Measurements from ENCODE around the gene DYSF. TPM values are rescaled to one million over a fixed set of nuclear protein-coding genes. Genes with fewer than 3 reads are reported as not detected.

The DYSF gene
- total RNA-seq, 1 experiment from 2014 or later = 5.5 TPM

DNA sequence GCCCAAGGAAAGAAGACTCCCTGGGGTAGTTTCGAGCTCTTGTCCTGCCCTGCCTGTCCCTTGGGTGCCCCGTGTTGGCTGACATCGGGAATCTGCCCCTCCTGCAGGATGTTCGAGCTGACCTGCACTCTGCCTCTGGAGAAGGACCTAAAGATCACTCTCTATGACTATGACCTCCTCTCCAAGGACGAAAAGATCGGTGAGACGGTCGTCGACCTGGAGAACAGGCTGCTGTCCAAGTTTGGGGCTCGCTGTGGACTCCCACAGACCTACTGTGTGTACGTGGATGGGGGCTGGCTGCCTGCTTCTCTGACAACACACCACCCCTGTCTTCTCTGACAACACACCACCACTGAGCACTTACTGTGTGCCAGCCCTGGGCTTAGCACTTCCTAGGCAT is 210.8 kb downstream of the DYSF start:
- DNase-seq = peak; percentile 16
- Histone ChIP-seq H4K91ac (ENCODE audit: insufficient read length, low read depth, low read length) (no peak overlapping the region), H2AK5ac (ENCODE audit: insufficient read length, low read length) (no peak overlapping the region), H3K27me3 (ENCODE audit: insufficient read depth, low read length) (no peaks in the 10 kb centered on the region), H3K9ac (ENCODE audit: extremely low read depth, insufficient read length, low read length) (no peak overlapping the region), H3K23ac (ENCODE audit: insufficient read length, low read depth, low read length) (no peak overlapping the region), H2BK20ac (ENCODE audit: low read depth, low read length, poor library complexity, severe bottlenecking) (no peak overlapping the region), H3K56ac (ENCODE audit: insufficient read length, low read depth, low read length) (no peak overlapping the region), H2AFZ (ENCODE audit: low read length) (no peak overlapping the region), H3K79me2 (ENCODE audit: insufficient read depth, low read length) (no peaks in the 10 kb centered on the region), H3K4me2 (ENCODE audit: insufficient read depth, insufficient read length, low read length) (no peak overlapping the region), H4K5ac (ENCODE audit: insufficient read length, low read depth, low read length) (no peak overlapping the region), H4K8ac (replicated peaks; ENCODE audit: insufficient read length, low read depth, low read length) (no peak overlapping the region), H2BK5ac (ENCODE audit: insufficient read length, low read length) (no peak overlapping the region), H2BK15ac (ENCODE audit: low read depth, low read length) (no peak overlapping the region), H3K18ac (ENCODE audit: insufficient read length, low read depth, low read length) (no peak overlapping the region), H3T11ph (ENCODE audit: low read length) (no peak overlapping the region), H3K4ac (ENCODE audit: low read depth, low read length) (no peak overlapping the region), H2BK120ac (ENCODE audit: low read depth, low read length, poor library complexity, severe bottlenecking) (no peak overlapping the region), H3K79me1 (ENCODE audit: insufficient read depth, low read depth, low read length, poor library complexity, severe bottlenecking) (no peaks in the 10 kb centered on the region), H3K9me3 (ENCODE audit: control insufficient read depth, low read depth, low read length) (no peaks in the 10 kb centered on the region), H3K23me2 (ENCODE audit: insufficient read length, low read depth, low read length, poor library complexity, severe bottlenecking) (no peaks in the 10 kb centered on the region), H3K14ac (ENCODE audit: insufficient read depth, low read length) (no peak overlapping the region; the same call in 1 of the 2 replicates), H4K20me1 (ENCODE audit: control insufficient read depth, insufficient read depth, insufficient read length) (no peaks in the 10 kb centered on the region), H2BK12ac (ENCODE audit: insufficient read length, low read depth, low read length) (no peak overlapping the region), H3K4me1 (ENCODE audit: insufficient read depth, low read length) (no peaks in the 10 kb centered on the region), H3K27ac (ENCODE audit: insufficient read length, low read depth, low read length) (no peak overlapping the region)
- Mint-ChIP-seq H3K4me1 (no peaks in the 10 kb centered on the region), H3K27ac (peak overlapping the region in 1 of 3 experiments; percentile 70; a peak in 2 of 7 replicates), H3K27me3 (ENCODE audit: low read depth) (no peaks in the 10 kb centered on the region), H3K9me3 (peaks cover 1% of the 10 kb centered on the region in 2 experiments; a peak in 3 of 5 replicates), H3K36me3 (ENCODE audit: insufficient read depth in 1 of 3, low read depth in 3 of 3) (peaks cover 2% of the 10 kb centered on the region in 3 experiments; a peak in 5 of 7 replicates), H3K4me3 (no peak overlapping the region)
- WGBS (ENCODE audit: extremely low coverage, insufficient read length, low lambda C conversion rate) = no CpG with 5 or more reads among the region's 11 CpGs
- TF ChIP-seq, protein P1, sequence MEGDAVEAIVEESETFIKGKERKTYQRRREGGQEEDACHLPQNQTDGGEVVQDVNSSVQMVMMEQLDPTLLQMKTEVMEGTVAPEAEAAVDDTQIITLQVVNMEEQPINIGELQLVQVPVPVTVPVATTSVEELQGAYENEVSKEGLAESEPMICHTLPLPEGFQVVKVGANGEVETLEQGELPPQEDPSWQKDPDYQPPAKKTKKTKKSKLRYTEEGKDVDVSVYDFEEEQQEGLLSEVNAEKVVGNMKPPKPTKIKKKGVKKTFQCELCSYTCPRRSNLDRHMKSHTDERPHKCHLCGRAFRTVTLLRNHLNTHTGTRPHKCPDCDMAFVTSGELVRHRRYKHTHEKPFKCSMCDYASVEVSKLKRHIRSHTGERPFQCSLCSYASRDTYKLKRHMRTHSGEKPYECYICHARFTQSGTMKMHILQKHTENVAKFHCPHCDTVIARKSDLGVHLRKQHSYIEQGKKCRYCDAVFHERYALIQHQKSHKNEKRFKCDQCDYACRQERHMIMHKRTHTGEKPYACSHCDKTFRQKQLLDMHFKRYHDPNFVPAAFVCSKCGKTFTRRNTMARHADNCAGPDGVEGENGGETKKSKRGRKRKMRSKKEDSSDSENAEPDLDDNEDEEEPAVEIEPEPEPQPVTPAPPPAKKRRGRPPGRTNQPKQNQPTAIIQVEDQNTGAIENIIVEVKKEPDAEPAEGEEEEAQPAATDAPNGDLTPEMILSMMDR (conservative IDR thresholded peaks at IDR 0.05) = no peak

Measured in H9 (cell line).